ENCODE results near the gene HOXA6. TPM values are rescaled to one million over a fixed set of nuclear protein-coding genes. Genes with fewer than 3 reads are reported as not detected.

Gene HOXA6
- total RNA-seq, 1 experiment from 2014 or later: not detected

GRCh38 chr7:27189997-27190748 lies 42.6 kb upstream of the HOXA6 start:
- no peaks in the 10 kb centered on the region for H3K4me1 ChIP-seq (ENCODE audit: insufficient read depth, low read length)
- H3T11ph ChIP-seq (ENCODE audit: low read length): no peak overlapping the region
- H2BK15ac ChIP-seq (ENCODE audit: low read depth, low read length): no peak overlapping the region
- Mint-ChIP-seq H3K27ac (no peak overlapping the region), H3K4me3 (no peak overlapping the region), H3K9me3 (peaks cover 1 to 17% of the 10 kb centered on the region in 2 experiments; a peak in 3 of 5 replicates), H3K4me1 (peaks cover 13 to 36% of the 10 kb centered on the region in 2 experiments), H3K27me3 (ENCODE audit: low read depth) (peaks cover 100% of the 10 kb centered on the region), H3K36me3 (ENCODE audit: insufficient read depth in 1 of 3, low read depth in 3 of 3) (peaks cover 0 to 2% (median 0%) of the 10 kb centered on the region in 3 experiments; a peak in 2 of 7 replicates)
- H3K9me3 ChIP-seq (ENCODE audit: control insufficient read depth, low read depth, low read length): no peaks in the 10 kb centered on the region
- no peak overlapping the region for H2BK12ac ChIP-seq (ENCODE audit: insufficient read length, low read depth, low read length)
- H2BK5ac ChIP-seq (ENCODE audit: insufficient read length, low read length): no peak overlapping the region
- no peak overlapping the region for H3K27ac ChIP-seq (ENCODE audit: insufficient read length, low read depth, low read length)
- no peak overlapping the region for H3K56ac ChIP-seq (ENCODE audit: insufficient read length, low read depth, low read length)
- no peak overlapping the region for H3K4me2 ChIP-seq (ENCODE audit: insufficient read depth, insufficient read length, low read length)
- no peak overlapping the region for H3K4ac ChIP-seq (ENCODE audit: low read depth, low read length)
- TF ChIP-seq CTCF (conservative IDR thresholded peaks at IDR 0.05): no peak
- no CpG with 5 or more reads among the region's 7 CpGs for WGBS (ENCODE audit: extremely low coverage, insufficient read length, low lambda C conversion rate)
- no peak overlapping the region for H3K14ac ChIP-seq (ENCODE audit: insufficient read depth, low read length)
- H3K9ac ChIP-seq (ENCODE audit: extremely low read depth, insufficient read length, low read length): no peak overlapping the region
- no peak overlapping the region for H3K18ac ChIP-seq (ENCODE audit: insufficient read length, low read depth, low read length)
- H2AFZ ChIP-seq (ENCODE audit: low read length): no peak overlapping the region
- H3K27me3 ChIP-seq (ENCODE audit: insufficient read depth, low read length): peaks cover 99% of the 10 kb centered on the region
- no peaks in the 10 kb centered on the region for H3K23me2 ChIP-seq (ENCODE audit: insufficient read length, low read depth, low read length, poor library complexity, severe bottlenecking)
- H4K8ac ChIP-seq (replicated peaks; ENCODE audit: insufficient read length, low read depth, low read length): no peak overlapping the region
- H3K79me2 ChIP-seq (ENCODE audit: insufficient read depth, low read length): no peaks in the 10 kb centered on the region
- no peak overlapping the region for H4K91ac ChIP-seq (ENCODE audit: insufficient read length, low read depth, low read length)
- no peak overlapping the region for H4K5ac ChIP-seq (ENCODE audit: insufficient read length, low read depth, low read length)
- H2BK120ac ChIP-seq (ENCODE audit: low read depth, low read length, poor library complexity, severe bottlenecking): no peak overlapping the region
- H3K79me1 ChIP-seq (ENCODE audit: insufficient read depth, low read depth, low read length, poor library complexity, severe bottlenecking): no peaks in the 10 kb centered on the region
- DNase-seq: no peak
- H2BK20ac ChIP-seq (ENCODE audit: low read depth, low read length, poor library complexity, severe bottlenecking): no peak overlapping the region
- H4K20me1 ChIP-seq (ENCODE audit: control insufficient read depth, insufficient read depth, insufficient read length): no peaks in the 10 kb centered on the region
- no peak overlapping the region for H2AK5ac ChIP-seq (ENCODE audit: insufficient read length, low read length)
- no peak overlapping the region for H3K23ac ChIP-seq (ENCODE audit: insufficient read length, low read depth, low read length)

Measured in H9 (cell line).